GM18511 (cell line): ENCODE results near the gene CAV1.
A peak's percentile ranks its signal among the peaks of the same experiment; 100 is the strongest.

Experiments
- ATAC-seq: cut with Tn5 transposase; IDR thresholded peaks from one replicate; pipeline ENCODE4 v1.9.1; 2021; ENCODE audit warnings: mild to moderate bottlenecking, moderate library complexity; ENCODE audit not compliant: unreplicated experiment

The CAV1 gene

GRCh38 chr7:116503835-116504234 is 21.0 kb upstream of the CAV1 start:
- no peak for ATAC-seq

GRCh38 chr7:116505278-116505677 is 19.6 kb upstream of the CAV1 start:
- ATAC-seq, result no peak

DNA sequence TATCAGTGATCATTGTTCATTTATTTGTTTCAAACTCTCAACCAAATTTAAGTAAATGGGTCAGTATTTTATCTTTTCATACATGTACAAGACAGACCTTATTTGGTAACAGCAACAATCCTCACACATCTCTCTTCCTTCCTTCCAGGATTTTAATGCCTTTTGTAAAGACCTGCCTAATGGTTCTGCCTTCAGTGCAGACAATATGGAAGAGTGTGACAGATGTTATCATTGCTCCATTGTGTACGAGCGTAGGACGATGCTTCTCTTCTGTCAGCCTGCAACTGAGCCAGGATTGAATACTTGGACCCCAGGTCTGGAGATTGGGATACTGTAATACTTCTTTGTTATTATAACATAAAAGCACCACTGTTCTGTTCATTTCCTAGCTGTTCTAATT is 19.0 kb upstream of the CAV1 start:
- no peak for ATAC-seq

DNA sequence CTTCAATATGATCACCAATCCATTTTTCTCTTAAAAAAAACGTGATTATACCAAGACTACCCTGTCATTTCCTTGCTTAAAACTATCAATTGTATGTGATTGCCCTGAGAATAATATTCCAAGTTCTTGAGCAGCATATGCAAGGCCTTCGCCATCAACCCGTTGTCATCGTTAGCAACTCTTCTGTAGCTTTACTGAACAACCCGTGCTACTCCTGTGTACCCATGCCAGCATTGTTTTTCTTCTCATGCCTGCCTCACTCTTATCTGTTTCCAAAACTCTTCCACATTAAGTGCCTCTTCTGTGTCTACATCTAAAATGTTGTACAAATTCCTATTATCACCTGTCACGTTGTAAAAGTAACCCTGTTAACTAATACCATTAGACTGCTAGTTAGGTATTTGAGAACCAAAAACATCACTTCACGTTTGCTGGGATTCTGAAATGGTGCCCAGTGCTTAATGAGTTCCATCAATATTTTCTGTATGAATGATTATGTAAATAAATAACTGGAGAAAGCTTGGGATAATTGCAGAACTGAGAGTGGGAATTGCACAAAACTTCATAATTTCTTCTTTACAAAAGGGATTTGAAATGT is 14.8 kb upstream of the CAV1 start:
- ATAC-seq, result no peak

- ATAC-seq, result no peak
Measured at GRCh38 chr7:116510795-116511194, 14.0 kb upstream of the CAV1 start.

- ATAC-seq, result peak; percentile 99
Measured at GRCh38 chr7:116511552-116512519, 13.0 kb upstream of the CAV1 start.

- ATAC-seq, result peak; percentile 6
Measured at GRCh38 chr7:116512520-116513188, 12.2 kb upstream of the CAV1 start.

GRCh38 chr7:116515584-116515983 is 9.3 kb upstream of the CAV1 start:
- no peak for ATAC-seq

GRCh38 chr7:116516324-116516723 is 8.5 kb upstream of the CAV1 start:
- ATAC-seq, result no peak

- ATAC-seq, result no peak
Measured at GRCh38 chr7:116517626-116518025, 7.2 kb upstream of the CAV1 start.

GRCh38 chr7:116518961-116519360 is 5.9 kb upstream of the CAV1 start:
- ATAC-seq, result no peak

- ATAC-seq, result no peak
Measured at GRCh38 chr7:116521046-116521664, 3.7 kb upstream of the CAV1 start.

- no peak for ATAC-seq
Measured at GRCh38 chr7:116522247-116522646, 2.6 kb upstream of the CAV1 start.

DNA sequence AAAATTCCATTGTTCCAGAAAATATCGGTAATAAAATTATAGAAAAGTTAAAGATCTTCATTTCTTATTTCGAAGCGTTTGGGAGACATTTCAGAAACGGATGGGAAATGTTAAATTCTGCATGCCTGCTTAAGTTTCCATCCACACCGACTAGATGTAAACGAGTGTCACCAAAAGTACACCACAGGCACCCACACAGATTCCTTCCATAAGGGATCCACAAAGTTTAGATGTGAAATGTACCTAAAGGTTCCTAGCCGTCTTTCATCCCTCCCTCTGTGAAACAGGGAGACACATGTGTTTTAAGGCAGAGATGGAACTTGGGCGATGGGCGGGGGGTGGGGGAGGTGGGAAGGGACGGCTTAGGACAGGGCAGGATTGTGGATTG is 621 bp upstream of the CAV1 start:
- no peak for ATAC-seq

- ATAC-seq, result peak; percentile 3
Measured at GRCh38 chr7:116525298-116525912, 569 bp downstream of the CAV1 start.

GRCh38 chr7:116525913-116526861 is 1.4 kb downstream of the CAV1 start:
- ATAC-seq, result peak; percentile 96

DNA sequence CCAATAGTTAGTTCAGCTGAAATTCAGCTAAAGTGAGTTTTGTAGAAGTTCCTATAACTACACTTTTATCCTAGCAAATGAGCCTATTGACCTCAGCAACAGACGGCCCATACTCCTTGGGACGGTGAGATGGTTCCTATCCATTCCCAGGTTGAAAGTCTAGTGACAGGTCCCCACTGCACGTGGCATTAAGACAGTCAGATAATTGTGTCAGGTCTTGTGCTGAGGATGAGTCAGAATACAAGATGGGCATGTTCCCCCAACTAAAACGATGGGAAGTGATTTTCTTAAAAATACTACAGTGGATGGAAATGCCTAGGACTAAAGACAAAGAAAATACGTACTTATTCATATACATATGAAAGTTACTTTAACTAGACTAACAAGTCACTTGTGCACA is 2.1 kb downstream of the CAV1 start:
- no peak for ATAC-seq

DNA sequence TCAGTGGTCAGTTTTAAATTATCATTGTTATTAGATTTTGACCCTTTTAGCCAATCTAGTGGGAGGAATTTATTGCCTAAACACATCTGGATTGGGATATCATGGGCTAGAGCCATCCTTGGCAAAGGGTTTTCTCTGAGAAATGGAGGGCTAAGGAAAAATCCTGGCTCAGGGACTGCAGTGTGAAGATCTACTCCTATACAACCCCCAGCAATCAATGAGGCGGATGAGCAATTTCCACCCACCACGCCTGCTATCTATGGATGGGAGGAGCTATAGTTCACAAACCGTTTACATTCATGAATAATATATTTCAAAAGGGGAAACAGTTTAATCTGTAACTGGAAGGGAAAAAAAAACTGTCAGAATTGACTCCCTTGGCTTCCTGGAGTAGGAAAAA is 2.7 kb downstream of the CAV1 start:
- no peak for ATAC-seq

DNA sequence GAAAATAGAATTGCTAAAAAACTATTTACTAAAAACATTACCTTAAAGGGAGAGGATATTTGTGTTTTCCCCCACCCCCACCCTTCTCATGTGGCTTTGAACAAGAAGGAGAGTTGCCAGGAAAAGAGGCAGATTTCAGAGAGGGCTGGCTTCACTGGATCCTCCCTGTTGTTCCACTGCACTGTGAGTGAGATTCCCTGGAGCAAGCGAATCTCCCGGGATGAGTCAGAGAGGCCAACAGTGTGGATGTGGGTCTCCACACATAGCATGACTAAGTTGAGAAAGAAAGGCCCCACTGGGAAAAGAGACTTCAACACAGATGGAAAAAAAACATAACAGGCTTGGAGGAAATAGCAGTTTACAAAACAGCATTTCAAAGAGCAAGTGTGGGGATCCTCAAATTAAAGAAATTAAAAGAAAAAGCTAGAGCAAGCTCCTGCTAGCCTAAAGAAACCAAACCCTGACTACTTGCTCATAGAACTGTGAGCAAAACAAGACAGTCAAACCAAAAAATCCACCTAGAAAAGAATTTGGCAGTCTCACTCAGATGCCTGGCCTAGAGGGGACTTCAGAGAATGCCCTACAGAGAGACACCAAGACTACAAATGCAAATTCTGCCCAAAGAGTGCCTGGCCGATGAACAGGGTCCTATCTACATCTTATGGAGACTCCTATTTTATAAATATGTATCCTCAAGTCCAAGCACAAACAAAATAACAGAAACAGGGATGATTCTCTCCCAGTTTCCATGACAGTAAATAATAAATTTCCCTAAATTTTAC is 3.4 kb downstream of the CAV1 start:
- ATAC-seq, result no peak
